HepG2 (cell line): ENCODE results near the gene HRC. TPM values are rescaled to one million over a fixed set of nuclear protein-coding genes. Genes with fewer than 3 reads are reported as not detected.
A peak's percentile ranks its signal among the peaks of the same experiment; 100 is the strongest.

Experiments used
- AKAP8 ChIP-seq: sonication (generic); formaldehyde crosslinking; IDR thresholded peaks from 2 replicates; pipeline ENCODE4 v1.5.1; 2020; ENCODE audit warnings: mild to moderate bottlenecking, missing genetic modification reagents
- BCL6 ChIP-seq: IDR thresholded peaks from 2 replicates; pipeline ENCODE4 v1.6.1; 2016; ENCODE audit warnings: missing genetic modification reagents, missing compliant biosample characterization
- BRD4 ChIP-seq: sonication (generic); formaldehyde crosslinking; IDR thresholded peaks from 2 replicates; pipeline ENCODE4 v1.4.0; 2020; ENCODE audit warnings: missing genetic modification reagents
- CBX5 ChIP-seq: sonication (generic); formaldehyde crosslinking; IDR thresholded peaks from 2 replicates; pipeline ENCODE4 v1.4.0; 2020; ENCODE audit warnings: missing genetic modification reagents, borderline replicate concordance
- CHD4 ChIP-seq: fragments of 200-600 bp; sonication (generic); IDR thresholded peaks from 2 replicates; pipeline ENCODE4 v1.7.0; 2017; ENCODE audit warnings: mild to moderate bottlenecking, low read length, borderline replicate concordance
- HNRNPL ChIP-seq: fragments of 200-400 bp; formaldehyde crosslinking; IDR thresholded peaks from 2 replicates; pipeline ENCODE4 v1.6.1; 2017; ENCODE audit warnings: mild to moderate bottlenecking, low read depth, low read length
- IRX3 ChIP-seq: sonication (generic); formaldehyde crosslinking; IDR thresholded peaks from 2 replicates; pipeline ENCODE4 v1.8.1; 2023; ENCODE audit warnings: mild to moderate bottlenecking, low read depth, missing genetic modification reagents, borderline replicate concordance
- NFATC3 ChIP-seq: sonication (generic); formaldehyde crosslinking; IDR thresholded peaks from 2 replicates; pipeline ENCODE4 v1.5.1; 2020; ENCODE audit warnings: mild to moderate bottlenecking, missing genetic modification reagents
- RBAK ChIP-seq: sonication (generic); formaldehyde crosslinking; IDR thresholded peaks from 2 replicates; pipeline ENCODE4 v1.5.1; 2020; ENCODE audit warnings: mild to moderate bottlenecking, missing genetic modification reagents
- RCOR2 ChIP-seq: IDR thresholded peaks from 2 replicates; pipeline ENCODE4 v1.6.1; 2016; ENCODE audit warnings: missing biosample characterization, missing genetic modification reagents
- REPIN1 ChIP-seq: sonication (generic); formaldehyde crosslinking; IDR thresholded peaks from 2 replicates; pipeline ENCODE4 v1.8.0; 2022; ENCODE audit warnings: missing genetic modification reagents, low read depth, mild to moderate bottlenecking, borderline replicate concordance
- ZFX ChIP-seq: sonication (generic); formaldehyde crosslinking; IDR thresholded peaks from 2 replicates; pipeline ENCODE4 v1.4.0; 2020; ENCODE audit warnings: mild to moderate bottlenecking, low read depth, missing genetic modification reagents, moderate library complexity
- ZNF230 ChIP-seq: sonication (generic); formaldehyde crosslinking; IDR thresholded peaks from 2 replicates; pipeline ENCODE4 v1.4.0; 2020; ENCODE audit warnings: mild to moderate bottlenecking, missing genetic modification reagents
- polyA plus RNA-seq, 8 experiments: library from polyadenylated mRNA; depleted of rRNA in 3 of 8; stranded (reverse) in 7 of 8; unstranded in 1 of 8; fragments of >200 nt; fragmentation: Illumina TruSeq in 4 of 8; extraction: Trizol in 4 of 8; gene quantifications; 2 replicates each; pipeline versions ENCODE4 v1.2.1 to v1.2.3, GENCODE V29; 2011 to 2016; ENCODE audit warnings: low read depth in 4 of 8, missing spikeins in 1 of 8, mixed read lengths in 1 of 8; ENCODE audit not compliant: insufficient read depth in 1 of 8
- total RNA-seq, 5 experiments: library from RNA; depleted of rRNA; stranded (reverse); fragments of >200 nt; fragmentation: Illumina TruSeq; extraction: Trizol; gene quantifications; 2 replicates each; pipeline ENCODE4 v1.2.3, GENCODE V29; 2016; ENCODE audit warnings: low read depth in 1 of 5
- TF ChIP-seq, protein P1 (sequence below): sonication (generic); formaldehyde crosslinking; IDR thresholded peaks from 2 replicates; pipeline ENCODE4 v1.4.0; 2020; ENCODE audit warnings: missing genetic modification reagents
- TF ChIP-seq, protein P2 (sequence below): sonication (generic); formaldehyde crosslinking; IDR thresholded peaks from 2 replicates; pipeline ENCODE4 v1.5.0; 2020; ENCODE audit warnings: missing genetic modification reagents
- TF ChIP-seq, protein P3 (sequence below): IDR thresholded peaks from 2 replicates; pipeline ENCODE4 v1.6.1; 2016; ENCODE audit warnings: missing compliant biosample characterization, missing genetic modification reagents, borderline replicate concordance
- TF ChIP-seq, protein P4 (sequence below), 2 experiments: sonication (generic) in 1 of 2; formaldehyde crosslinking in 1 of 2; IDR thresholded peaks; 2 replicates each; pipeline versions ENCODE4 v1.4.0 to v1.6.1; 2018 to 2020; ENCODE audit warnings: missing genetic modification reagents in 2 of 2, borderline replicate concordance in 1 of 2, low read depth in 1 of 2, mild to moderate bottlenecking in 1 of 2, missing biosample characterization in 1 of 2

Gene HRC
- total and polyA plus RNA-seq, 2 of the 13 experiments (the other 11 are each of a cell fraction or from before 2014, with no cell fraction given): 3.6 to 15.4 TPM

DNA sequence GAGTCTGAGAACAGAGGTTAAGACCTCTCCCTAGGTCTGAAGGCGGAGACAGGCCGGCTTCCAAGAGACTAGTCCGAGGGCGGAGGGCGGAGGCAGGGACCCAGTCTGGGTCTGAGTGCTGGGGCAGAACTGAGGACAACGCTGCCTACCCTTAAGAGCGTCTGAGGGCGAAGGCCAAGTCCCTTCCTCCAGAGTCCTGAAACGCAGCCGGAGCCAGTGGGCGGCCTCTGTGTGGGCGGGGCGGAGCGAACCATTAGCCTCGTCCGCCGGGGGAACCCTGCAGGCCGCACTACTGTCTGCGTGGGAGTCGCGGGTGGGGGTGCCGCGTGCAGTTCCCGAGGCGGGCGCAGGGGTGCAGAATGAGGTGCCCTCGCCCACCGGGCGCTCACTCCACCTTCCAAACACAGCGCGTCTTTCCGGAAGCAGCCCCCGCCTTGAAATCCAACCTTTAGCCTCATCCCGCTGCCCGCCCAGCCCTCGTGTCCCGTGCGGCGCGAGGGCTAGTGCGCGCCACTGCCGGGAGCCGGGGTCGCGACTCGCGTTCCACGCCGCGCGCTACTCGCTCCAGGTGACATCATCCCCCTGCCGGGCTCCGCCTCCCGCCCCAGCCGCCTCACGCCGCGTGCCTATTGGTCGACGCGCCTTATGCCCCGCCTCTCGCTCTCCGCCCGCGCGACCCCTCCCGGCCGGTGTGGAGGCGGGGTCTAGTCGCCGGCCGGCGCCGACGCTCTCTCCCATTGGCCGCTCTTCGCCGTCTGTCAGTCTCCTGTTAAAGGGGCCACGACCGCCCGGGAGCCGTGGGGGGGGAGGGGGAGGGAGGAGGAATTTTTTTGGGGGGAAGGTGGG is 36.4 kb downstream of the HRC start, which contains the start of gene C19orf73 (continued):
- TF ChIP-seq REPIN1 (CRISPR knock-in tag) (peak; percentile 64), ZNF230 (CRISPR knock-in tag) (peak; percentile 73; the same call in 1 of the 2 replicates), IRX3 (CRISPR knock-in tag) (0 out of 2 replicates have a peak, but pooled peaks have one; percentile 25), CBX5 (CRISPR knock-in tag) (peak; percentile 18; the same call in 1 of the 2 replicates), RBAK (CRISPR knock-in tag) (no peak), RCOR2 (peak; percentile 56), NFATC3 (no peak), CHD4 (no peak), ZFX (CRISPR knock-in tag) (peak; percentile 84), BRD4 (peak; percentile 81), HNRNPL (0 out of 2 replicates have a peak, but pooled peaks have one; percentile 49), AKAP8 (no peak; the same call in 1 of the 2 replicates), BCL6 (CRISPR knock-in tag) (no peak)
- TF ChIP-seq, protein P1, sequence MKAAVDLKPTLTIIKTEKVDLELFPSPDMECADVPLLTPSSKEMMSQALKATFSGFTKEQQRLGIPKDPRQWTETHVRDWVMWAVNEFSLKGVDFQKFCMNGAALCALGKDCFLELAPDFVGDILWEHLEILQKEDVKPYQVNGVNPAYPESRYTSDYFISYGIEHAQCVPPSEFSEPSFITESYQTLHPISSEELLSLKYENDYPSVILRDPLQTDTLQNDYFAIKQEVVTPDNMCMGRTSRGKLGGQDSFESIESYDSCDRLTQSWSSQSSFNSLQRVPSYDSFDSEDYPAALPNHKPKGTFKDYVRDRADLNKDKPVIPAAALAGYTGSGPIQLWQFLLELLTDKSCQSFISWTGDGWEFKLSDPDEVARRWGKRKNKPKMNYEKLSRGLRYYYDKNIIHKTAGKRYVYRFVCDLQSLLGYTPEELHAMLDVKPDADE (CRISPR knock-in tag): no peak
- TF ChIP-seq, protein P2, sequence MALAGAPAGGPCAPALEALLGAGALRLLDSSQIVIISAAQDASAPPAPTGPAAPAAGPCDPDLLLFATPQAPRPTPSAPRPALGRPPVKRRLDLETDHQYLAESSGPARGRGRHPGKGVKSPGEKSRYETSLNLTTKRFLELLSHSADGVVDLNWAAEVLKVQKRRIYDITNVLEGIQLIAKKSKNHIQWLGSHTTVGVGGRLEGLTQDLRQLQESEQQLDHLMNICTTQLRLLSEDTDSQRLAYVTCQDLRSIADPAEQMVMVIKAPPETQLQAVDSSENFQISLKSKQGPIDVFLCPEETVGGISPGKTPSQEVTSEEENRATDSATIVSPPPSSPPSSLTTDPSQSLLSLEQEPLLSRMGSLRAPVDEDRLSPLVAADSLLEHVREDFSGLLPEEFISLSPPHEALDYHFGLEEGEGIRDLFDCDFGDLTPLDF: peak; percentile 80
- TF ChIP-seq, protein P3, sequence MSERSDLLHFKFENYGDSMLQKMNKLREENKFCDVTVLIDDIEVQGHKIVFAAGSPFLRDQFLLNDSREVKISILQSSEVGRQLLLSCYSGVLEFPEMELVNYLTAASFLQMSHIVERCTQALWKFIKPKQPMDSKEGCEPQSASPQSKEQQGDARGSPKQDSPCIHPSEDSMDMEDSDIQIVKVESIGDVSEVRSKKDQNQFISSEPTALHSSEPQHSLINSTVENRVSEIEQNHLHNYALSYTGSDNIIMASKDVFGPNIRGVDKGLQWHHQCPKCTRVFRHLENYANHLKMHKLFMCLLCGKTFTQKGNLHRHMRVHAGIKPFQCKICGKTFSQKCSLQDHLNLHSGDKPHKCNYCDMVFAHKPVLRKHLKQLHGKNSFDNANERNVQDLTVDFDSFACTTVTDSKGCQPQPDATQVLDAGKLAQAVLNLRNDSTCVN (CRISPR knock-in tag): no peak; the same call in 1 of the 2 replicates
- TF ChIP-seq, protein P4, sequence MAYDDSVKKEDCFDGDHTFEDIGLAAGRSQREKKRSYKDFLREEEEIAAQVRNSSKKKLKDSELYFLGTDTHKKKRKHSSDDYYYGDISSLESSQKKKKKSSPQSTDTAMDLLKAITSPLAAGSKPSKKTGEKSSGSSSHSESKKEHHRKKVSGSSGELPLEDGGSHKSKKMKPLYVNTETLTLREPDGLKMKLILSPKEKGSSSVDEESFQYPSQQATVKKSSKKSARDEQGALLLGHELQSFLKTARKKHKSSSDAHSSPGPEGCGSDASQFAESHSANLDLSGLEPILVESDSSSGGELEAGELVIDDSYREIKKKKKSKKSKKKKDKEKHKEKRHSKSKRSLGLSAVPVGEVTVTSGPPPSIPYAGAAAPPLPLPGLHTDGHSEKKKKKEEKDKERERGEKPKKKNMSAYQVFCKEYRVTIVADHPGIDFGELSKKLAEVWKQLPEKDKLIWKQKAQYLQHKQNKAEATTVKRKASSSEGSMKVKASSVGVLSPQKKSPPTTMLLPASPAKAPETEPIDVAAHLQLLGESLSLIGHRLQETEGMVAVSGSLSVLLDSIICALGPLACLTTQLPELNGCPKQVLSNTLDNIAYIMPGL (CRISPR knock-in tag; IDR thresholded peaks at IDR 0.05; ENCODE audit: borderline replicate concordance in 1 of 2, low read depth in 1 of 2): peak; percentile 33 to 77; a peak in 2 of 4 replicates
